HG03432 (cell line): Measurements from ENCODE around the gene RPGRIP1L.

ENCODE experiments used
- ATAC-seq: cut with Tn5 transposase; IDR thresholded peaks from one replicate; pipeline ENCODE4 v1.9.1; 2021; ENCODE audit warnings: mild to moderate bottlenecking, moderate library complexity; ENCODE audit not compliant: unreplicated experiment

RPGRIP1L gene

GRCh38 chr16:53664724-53665345, 38.8 kb downstream of the RPGRIP1L start:
- peak; percentile 82 for ATAC-seq

GRCh38 chr16:53662072-53662471, 41.6 kb downstream of the RPGRIP1L start:
- no peak for ATAC-seq

GRCh38 chr16:53654946-53655345, 48.7 kb downstream of the RPGRIP1L start:
- ATAC-seq, result no peak

- ATAC-seq, result no peak
Observed at GRCh38 chr16:53651357-53651756, 52.3 kb downstream of the RPGRIP1L start.

GRCh38 chr16:53646506-53646905, 57.2 kb downstream of the RPGRIP1L start:
- no peak for ATAC-seq

GRCh38 chr16:53643474-53643873, 60.2 kb downstream of the RPGRIP1L start:
- ATAC-seq, result no peak

GRCh38 chr16:53642094-53642493, 61.6 kb downstream of the RPGRIP1L start:
- no peak for ATAC-seq

GRCh38 chr16:53636978-53637377, 66.7 kb downstream of the RPGRIP1L start:
- ATAC-seq, result no peak

- ATAC-seq, result no peak
Observed at GRCh38 chr16:53632526-53632925, 71.1 kb downstream of the RPGRIP1L start.

GRCh38 chr16:53631236-53632025, 72.2 kb downstream of the RPGRIP1L start:
- ATAC-seq, result no peak

GRCh38 chr16:53629607-53630312, 73.9 kb downstream of the RPGRIP1L start:
- ATAC-seq, result no peak

- ATAC-seq, result no peak
Observed at GRCh38 chr16:53629151-53629550, 74.5 kb downstream of the RPGRIP1L start.

- no peak for ATAC-seq
Observed at GRCh38 chr16:53626811-53627210, 76.8 kb downstream of the RPGRIP1L start.

GRCh38 chr16:53626161-53626560, 77.5 kb downstream of the RPGRIP1L start:
- no peak for ATAC-seq

GRCh38 chr16:53625221-53625620, 78.4 kb downstream of the RPGRIP1L start:
- no peak for ATAC-seq

- ATAC-seq, result no peak
Observed at GRCh38 chr16:53622315-53622714, 81.3 kb downstream of the RPGRIP1L start.

GRCh38 chr16:53620476-53620875, 83.2 kb downstream of the RPGRIP1L start:
- ATAC-seq, result no peak

GRCh38 chr16:53619235-53619634, 84.4 kb downstream of the RPGRIP1L start:
- no peak for ATAC-seq

GRCh38 chr16:53614346-53614745, 89.3 kb downstream of the RPGRIP1L start:
- no peak for ATAC-seq

- no peak for ATAC-seq
Observed at GRCh38 chr16:53612003-53612402, 91.7 kb downstream of the RPGRIP1L start.

GRCh38 chr16:53611179-53611696, 92.4 kb downstream of the RPGRIP1L start:
- no peak for ATAC-seq

GRCh38 chr16:53609536-53609935, 94.1 kb downstream of the RPGRIP1L start:
- ATAC-seq, result no peak
